Activated T-cell treated with anti-CD3 and anti-CD28 coated beads for 1 hour (primary cell): ENCODE data around the gene VSIR.

Experiments used
- DNase-seq: peaks from one replicate; pipeline ENCODE4 v3.0.0-alpha.2; 2020; ENCODE audit warnings: low read depth

Gene VSIR

DNA sequence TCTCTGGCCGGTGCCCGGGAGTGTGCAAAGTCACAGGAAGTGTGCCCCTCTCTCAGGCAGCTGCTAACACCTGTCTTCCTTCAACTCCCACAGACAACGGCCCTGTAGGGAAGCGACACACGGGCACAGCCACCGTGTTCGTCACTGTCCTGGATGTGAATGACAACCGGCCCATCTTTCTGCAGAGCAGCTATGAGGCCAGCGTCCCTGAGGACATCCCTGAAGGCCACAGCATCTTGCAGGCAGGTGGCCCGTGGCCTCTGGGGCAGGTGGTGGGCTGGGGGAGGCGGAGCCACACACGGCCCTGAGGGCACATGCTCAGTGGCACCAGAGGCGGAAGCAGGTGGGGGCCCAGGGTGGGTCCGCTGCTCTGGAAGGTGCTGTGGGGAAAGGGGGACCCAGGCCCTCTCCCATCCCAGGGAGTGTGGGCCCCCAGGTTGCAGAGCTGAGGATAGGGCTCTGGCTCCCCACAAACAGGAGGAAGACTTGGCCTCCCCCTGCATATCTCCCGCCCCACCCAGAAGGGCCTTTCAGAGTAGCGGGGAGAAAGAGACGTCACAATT, 60.7 kb downstream of the VSIR start:
- no peak for DNase-seq

DNA sequence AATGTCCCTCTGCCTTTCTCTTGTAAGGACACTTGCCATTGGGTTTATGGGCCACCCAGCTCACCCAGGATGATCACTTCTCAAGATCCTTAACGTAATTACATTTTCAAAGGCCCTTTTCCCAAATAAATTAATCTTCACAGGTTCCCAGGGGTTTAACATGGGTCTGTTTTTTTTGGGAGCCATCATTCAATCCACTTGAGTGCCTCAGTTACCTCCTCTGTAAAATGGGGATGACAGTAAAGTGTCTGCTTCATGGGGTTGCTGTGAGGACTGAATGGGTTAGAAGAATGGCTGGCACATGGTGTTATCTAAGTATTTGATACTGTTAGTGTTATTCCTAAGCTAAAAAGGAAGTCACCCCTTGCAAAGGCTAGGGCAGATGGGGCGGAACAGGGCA, 61.1 kb downstream of the VSIR start:
- no peak for DNase-seq

DNA sequence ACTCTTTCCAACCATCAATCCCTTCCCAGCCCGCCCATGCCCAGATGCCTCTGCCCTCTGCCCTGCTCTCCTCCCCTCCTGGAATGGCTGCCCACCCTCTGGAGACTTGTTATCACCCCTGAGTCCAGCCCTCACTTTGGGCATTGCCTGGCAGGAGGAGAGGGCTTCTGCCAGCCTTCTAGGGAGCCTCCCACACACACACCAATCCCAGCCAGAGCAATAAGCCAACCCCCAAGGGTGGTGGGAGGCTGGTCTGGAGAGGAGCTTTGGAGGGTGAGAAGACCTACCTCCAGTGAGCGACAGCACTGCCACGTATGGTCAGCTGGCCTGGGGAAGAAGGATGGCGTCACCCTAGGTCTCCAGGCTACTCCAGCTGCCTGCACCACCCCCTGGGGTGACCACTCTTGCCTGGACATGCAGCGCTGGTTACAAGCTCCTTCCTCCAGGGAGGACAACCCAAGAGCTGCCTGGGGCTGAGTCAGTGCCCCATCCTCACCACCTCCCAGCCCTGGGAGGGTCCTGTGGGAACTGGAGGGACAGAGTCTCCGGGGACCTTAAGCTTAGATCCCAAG, 62.2 kb downstream of the VSIR start:
- DNase-seq, result no peak

DNA sequence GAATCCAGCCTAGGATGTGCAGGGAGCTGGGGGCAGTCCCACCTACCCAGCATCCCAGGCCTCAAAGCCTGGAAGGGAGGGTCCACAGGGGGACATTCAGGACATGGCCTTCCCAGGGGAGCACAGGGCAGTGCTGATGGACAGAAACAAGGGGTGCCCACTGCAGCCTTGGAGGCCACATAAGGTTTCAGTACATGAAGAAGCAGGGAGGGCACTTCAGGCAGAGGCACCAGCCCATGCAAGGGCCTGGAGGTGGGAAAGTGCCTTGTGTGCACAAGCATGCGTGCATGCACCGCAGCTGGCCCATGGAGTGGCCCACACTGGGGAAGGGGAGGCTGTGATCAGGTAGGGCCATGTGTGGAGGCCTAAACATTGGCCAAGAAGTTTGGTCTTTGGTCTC, 62.8 kb downstream of the VSIR start:
- DNase-seq, result no peak

DNA sequence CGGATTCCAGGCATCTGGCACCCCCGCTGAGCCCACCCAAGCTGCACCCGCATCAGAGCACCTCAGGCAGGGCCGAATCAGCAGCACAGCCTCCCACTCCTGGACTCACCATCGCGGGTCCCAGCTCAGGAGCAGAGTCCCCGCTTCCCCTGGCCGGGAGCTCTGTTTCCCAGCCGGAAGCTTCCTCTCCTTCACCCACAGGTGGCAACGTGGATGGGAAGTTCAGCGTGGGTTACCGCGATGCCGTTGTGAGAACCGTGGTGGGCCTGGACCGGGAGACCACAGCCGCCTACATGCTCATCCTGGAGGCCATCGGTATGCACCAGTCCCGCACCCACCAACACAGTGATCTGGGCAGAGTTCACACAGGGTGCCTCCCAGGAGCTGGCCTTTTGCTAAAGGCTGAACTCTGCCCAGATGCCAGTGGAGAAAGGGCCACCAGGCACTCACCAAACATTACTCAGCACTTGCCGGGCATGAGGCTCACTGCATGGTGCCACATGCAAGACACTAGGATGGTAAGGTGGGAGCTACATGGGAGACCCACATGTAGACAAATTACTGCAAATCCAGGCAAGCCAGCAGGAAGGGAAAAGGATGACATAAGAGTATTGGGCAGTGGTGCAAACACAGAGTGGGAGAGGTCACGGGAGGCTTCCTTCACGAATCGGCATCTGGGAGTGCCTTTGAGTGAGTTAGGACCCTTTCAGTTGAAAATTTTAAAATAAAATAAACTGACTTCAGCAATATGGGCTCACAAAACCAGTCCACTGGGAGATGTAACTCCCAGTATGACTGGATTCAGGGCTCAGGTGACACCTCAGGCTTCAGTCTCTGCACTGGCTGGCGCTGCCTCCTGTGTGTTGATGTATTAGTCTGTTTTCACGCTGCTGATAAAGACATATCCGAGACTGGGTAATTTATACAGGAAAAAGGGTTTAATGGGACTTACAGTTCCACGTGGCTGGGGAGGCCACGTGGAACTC, 64.1 kb downstream of the VSIR start:
- no peak for DNase-seq

DNA sequence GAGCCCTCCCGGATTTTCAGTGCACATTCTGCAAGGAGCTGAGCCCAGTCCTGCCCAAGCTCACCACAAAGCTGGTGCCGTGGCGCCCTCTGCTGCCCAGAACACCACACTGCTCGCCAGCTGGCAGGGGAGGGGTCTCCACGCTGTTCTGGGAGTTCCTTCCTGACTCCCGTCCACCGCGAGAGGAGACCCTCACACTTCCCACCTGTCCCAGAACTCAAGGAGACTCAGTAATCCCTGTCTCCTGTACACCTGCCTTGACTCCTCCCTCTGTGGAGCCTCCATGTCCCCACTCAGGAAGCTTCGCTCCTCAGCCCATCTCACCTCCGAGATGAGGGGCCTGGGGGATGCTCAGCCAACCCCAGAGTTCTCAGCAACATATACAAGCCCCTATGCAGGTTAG, 65.0 kb downstream of the VSIR start:
- DNase-seq, result peak; percentile 64

DNA sequence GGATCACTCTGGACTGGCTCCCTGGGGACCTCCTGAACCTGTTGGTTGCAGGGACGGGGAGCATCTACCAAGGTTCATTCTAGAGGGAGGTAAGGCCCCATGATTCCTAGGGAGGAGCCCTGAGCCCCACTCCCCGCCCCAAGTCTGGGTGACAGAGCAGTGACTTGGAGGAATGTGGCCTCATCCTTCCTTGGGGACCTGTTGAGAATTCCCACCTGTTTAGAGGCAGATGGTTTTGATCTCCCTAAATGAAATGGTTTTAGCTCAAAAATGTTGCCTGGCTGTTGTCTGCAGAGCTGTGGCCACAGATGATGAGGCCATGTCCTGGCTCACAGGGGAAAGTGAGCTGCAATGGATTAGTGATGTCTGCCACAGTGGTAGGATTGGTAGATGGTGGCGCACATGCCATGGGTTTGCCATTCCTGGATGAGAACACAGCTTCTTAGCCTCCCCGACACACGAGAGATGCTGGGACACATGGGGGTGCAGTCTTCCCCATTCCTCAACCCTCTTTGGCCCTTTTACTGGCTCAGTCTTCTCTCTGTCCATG, 66.0 kb downstream of the VSIR start:
- DNase-seq, result no peak

DNA sequence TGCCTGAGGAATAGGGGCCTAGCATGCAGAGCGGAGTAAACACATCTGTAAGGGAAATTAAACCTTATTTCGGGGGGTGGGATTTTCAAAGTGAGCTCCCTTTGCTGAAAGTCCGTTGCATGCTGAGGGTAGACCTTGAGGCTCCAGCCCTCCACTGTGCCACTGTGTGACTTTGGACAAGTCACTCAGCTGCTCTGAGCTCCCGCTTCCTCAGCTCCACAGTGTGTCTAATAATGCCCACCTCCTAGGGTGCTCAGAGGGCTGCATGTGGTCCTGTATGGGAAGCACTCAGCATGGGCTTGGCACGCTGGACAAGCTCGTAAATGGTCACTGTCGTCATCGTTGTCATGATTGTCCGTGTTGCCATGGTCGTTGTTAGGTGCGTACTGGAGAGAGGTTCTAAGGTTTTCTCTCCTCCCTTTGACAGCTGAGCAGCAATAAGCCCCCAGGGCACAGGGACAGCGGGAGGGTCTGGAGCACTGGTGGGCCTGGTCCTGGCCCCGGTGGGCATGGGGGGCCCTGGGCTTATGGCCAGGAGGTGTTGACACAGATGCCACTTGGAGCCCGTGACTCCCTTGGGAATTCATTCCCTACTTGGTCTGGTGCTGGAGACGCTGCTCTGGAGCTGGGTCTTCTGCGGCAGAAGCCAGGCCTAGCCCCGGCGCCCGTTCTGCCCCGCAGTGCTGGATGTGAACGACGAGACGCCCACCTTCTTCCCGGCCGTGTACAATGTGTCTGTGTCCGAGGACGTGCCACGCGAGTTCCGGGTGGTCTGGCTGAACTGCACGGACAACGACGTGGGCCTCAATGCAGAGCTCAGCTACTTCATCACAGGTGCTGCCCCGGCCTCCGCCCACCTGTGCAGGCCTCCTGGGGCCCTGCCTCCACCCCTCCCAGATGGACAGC, 66.9 kb downstream of the VSIR start:
- DNase-seq, result no peak

DNA sequence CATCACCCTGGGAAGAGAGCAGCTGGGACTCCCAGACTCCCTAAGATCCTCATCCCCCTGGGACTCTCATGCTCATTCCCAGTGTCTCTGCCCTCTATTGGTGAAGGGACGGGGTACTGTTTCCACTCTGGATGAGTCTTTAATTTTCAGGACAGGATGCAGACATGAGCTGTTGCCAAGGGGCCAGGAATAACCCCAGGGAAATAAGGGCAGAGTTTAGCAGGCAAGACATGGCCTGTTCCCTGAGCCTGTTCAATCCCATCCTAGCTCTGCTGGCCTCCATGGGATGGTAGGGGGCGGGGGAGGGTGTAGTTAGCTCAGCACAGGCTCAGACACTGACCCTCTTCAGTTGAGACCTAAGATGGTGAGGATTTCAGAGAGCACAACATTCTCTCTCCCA, 67.7 kb downstream of the VSIR start:
- DNase-seq, result no peak

DNA sequence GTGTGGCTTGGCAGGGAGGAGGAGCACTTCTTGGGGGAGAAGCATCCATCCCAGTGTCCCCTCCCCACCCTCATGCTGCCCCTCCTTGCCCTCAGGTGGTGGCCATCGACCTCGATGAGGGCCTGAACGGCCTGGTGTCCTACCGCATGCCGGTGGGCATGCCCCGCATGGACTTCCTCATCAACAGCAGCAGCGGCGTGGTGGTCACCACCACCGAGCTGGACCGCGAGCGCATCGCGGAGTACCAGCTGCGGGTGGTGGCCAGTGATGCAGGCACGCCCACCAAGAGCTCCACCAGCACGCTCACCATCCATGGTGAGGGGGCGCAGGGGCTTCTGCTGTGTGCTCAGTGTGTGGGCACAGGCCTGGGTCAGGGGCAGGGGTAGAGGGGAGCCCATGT, 68.5 kb downstream of the VSIR start:
- DNase-seq, result no peak

DNA sequence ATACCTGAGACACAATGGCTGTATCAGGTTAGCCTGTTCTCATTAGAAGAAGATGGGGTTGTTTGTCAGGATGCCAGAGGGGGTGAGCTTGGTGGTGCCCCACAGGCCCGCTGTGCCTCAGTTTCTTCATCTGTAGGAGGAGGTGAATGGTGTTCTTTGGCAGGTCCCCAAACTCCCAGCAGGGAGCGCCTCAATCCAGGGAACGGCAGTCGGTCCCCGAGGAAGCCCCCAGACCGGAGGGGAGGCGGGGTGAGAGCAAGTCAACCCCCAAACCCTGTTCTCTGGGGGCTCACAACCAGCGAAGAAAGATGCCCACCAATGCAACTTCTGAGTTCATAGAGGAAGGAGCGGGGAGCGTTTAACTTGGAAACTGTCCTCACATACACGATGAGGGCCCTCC, 69.7 kb downstream of the VSIR start:
- no peak for DNase-seq

DNA sequence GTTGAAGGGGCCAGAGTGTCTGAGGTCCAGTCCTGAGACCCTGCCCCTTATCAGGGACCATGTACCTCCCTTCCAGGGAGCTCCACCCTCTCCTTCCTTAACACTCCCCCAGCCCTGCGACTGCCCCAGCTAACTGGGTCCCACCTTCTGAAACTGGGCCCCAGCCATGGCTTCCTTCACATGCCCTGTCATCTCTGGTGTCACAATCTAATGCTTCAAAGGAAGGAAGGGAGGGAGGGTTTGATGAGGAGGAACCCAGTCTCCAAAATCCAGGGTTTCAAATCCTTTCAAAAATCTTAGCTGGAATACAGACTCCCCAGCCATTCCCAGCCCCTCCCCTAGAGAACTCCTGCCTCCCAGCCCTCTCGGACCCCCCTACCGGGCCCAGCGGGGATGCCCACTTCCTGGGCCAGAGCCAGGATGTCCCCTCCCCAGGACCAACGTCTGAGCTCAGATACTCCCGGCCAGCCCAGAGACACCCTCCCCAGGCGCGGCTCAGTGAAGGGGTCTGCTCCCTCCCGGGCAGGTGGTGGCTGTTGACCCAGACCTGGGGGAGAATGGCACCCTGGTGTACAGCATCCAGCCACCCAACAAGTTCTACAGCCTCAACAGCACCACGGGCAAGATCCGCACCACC, 71.7 kb downstream of the VSIR start:
- no peak for DNase-seq

DNA sequence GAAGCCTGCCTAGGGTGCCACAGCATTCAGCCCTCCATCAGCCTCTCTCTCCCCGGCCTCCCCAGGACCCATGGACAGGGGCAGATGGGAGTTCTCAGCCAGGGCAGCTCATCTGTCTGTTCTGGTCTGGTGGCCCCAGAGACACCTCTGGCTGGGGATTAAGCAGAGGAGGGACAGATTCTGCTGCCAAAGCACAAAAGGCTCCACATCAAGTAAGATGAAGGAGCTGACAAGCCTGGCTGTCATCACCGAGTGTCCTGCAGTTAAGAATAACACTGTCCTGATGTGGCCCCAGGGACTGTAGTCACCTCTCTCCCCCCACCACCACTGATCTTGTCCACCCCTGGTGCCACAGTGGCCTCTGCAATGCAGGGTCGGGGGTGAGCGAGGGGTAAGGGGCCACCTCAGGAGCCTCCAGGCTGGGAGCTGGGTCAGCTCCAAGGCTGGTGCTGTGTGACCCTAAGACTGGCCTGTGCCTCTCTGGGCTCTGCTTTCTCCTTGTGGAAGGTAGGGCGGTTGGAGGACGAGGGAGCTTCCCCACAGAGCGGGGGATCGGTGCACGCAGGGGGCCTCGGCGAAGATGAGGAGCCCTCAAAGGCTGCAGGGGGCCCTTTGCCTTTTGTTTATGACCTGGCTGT, 72.5 kb downstream of the VSIR start:
- DNase-seq, result no peak

DNA sequence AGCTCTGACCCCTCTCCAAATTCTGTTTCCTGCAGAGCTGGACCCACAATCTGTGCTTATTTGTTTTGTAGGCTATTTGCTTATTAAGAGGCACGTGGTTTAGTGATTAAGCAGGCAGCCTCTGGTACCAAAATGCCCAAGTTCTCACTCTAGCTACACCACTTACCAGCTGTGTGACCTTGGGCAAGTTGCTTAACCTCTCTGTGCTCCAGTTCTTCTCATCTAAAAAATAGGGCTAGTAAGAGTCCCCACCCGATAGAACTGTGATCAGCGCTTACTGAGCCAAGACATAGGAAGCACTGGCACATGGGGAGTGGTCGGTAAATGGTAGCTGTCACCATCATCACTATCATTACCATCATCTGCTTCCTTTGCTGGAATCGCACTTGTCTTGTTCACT, 74.6 kb downstream of the VSIR start:
- DNase-seq, result no peak

DNA sequence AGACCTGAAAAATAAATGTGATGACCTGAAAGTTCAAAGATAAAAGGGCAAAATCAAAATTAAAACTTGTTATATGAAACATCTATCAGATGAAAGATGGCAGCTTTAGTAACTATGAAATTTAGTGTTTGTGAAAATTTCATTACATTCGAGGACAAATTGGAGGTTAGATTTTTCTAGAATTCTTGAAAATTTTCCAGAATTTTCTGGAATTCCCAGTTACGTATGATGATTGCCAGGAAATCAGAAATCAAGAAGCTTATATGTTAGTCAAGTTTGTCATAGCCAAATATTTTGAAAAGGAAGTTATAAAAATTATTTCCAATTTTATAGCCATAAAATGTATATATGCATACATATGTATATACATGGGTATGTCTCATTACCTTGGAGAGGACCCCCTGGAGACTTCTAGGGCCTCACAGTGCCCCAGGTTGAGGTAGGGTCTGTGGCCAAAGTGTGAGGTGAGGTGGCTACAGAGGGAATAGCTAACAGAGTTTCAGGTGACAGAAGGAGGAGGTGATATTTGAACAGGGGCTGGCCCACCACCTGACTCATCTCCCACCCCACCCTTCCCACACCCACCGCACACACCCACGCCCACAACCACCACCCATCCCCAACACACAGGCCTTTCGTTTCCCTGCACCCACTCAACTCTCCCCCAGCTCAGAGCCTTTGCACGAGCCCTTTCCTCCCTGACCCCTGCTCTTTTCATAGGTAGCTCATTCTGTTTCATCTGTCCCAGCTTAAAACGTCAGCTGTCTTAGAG, 75.2 kb downstream of the VSIR start:
- no peak for DNase-seq
